Iris pigment epithelial cell (primary cell): ENCODE results near the gene PIAS1.
"Not testable (repeated sequence)": the region's sequence is repeated elsewhere in the genome, so short reads cannot be mapped to it uniquely, and the experiment has no call there.

Experiments
- DNase-seq: peaks from one replicate; pipeline ENCODE4 v3.0.0-alpha.2; 2011; ENCODE audit warnings: low read depth

The PIAS1 gene

DNA sequence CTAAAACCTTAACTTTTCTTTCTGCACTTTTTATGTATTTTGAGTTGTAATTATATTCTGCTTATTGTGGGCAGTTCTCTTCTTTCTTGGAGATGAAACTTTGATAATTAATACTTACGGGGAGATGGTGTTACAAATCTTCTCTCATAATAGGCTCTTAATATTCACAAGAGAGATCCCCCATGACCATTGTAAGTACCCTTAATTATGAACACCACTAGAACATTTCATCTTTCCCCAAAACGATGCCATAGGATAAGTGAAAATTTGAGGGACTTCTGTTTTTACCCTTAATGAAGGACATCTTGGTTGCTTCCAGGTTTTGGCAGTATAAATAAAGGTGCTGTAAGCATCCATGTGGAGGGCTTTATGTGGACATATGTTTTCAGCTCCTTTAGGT lies 60.7 kb downstream of the PIAS1 start:
- DNase-seq, result no peak

DNA sequence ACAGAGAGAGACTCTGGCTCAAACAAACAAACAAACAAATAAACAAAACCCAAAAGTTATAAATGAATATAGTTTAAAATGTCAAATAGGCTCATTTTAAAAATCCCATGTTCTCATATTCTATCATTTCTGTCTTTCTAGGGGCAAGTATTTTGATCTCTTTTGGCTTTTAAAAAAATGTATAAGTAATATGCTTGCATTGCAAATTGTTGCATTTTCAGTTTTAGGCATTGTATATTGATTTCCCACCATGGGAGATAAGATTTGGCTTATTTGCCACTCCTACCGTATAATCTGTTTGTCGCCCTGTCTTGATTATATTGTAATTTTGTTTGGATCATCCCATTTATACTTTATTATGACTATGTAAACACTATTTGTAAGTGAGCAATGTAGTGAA lies 70.6 kb downstream of the PIAS1 start:
- no peak for DNase-seq

DNA sequence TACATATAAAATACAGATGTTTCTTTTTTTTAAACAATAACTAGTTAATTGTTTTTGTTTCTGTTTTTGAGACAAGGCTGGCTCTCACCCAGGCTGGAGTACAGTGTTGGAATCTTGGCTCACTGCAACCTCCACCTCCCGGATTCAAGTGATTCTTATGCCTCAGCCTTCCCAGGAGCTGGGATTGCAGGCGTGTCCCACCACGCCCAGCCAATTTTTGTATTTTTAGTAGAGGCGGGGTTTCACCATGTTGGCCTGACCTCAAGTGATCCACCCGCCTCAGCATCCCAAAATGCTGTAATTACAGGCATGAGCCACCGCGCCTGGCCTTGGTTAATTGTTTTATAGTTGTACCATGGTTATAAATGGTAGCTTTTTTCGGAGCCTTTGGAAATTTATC lies 72.3 kb downstream of the PIAS1 start:
- DNase-seq, result no peak

DNA sequence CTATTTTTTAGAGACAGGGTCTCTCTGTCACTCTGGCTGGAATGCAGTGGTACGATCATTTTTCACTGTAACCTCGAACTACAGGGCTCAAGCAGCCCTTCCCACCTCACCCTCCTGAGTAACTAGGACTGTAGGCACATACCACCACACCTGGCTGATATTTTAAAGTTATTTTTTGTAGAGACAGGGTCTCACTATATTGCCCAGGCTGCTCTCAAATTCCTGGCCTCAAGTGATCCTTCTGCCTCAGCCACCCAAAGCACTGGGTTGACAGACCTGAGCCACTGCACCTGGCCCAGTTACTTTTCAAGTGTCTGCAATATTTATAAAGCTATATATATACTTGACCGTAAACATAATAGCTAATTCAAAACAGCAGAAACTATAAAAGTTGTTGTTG lies 75.0 kb downstream of the PIAS1 start:
- DNase-seq, result no peak

DNA sequence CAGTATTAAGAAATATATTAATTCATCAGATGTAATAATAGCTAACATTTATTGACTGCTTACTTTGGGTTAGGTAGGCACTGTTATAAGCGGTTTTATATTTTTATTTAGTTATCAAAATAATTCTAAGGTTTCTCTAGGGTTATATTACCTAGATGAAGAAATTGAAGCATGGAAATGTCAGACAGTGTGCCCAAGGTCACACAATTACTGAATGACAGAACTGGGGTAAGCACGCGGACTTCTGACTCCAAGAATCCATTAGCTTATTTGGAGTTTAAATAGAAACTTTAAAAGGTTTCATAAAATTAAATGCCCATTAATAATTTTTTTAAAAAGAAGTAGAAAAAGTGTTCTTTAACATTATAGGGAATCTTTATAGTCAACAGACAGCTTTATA lies 76.7 kb downstream of the PIAS1 start:
- DNase-seq, result no peak

DNA sequence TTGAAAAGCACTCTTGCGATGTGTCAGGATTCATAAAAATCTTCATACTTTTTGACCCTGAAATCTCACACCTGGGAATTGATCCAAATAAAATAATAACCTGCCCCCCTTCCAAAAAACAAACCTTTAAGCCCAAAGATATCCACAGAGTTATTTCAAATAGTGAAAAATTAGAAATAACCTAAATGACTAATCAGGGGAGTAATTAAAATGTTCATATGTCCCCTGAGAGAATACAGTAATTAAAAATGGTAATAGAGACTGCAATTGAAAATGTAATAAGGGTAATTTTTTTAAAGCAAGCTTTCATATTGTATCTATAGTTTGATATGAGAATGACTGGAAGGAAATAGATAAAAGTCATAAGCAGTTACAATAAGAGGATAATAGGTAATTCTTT lies 83.0 kb downstream of the PIAS1 start:
- no peak for DNase-seq

DNA sequence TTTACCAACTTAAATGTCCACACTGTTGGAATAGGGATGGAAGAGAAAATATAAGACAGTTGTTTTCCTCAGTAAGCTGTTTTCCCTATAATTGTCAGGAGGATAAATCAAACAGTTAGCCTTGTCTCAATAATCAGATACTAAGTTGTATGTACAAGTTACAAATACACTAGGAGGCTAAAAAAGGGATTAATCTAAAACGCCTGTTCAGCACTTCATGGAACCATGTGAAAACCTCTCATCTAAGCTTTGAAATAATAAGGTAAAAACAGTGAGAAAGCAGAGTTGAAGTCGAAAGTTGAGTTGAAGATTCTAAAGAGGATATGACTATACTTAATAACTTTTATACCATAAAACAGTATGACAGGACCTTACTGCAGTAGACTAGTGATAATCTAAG lies 89.0 kb downstream of the PIAS1 start:
- DNase-seq, result no peak

DNA sequence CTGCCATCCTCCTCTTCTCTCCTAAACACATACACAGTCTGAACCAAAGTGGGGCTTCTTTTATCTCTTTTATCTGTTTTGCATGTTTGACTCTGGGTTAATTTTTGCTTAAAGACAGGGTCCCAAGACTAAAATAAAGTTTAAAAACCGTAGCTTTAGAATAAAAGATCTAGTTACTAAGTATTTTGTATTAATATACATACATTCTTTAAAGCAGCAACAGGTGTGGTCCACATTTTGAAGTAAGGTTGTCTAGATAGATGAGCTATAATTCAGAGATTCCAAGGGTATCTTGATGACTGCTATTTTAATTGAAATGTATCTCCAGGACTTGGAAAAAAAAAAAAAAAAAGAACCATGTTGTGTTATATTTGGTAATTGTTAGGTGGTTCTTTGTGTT lies 89.7 kb downstream of the PIAS1 start:
- no peak for DNase-seq

DNA sequence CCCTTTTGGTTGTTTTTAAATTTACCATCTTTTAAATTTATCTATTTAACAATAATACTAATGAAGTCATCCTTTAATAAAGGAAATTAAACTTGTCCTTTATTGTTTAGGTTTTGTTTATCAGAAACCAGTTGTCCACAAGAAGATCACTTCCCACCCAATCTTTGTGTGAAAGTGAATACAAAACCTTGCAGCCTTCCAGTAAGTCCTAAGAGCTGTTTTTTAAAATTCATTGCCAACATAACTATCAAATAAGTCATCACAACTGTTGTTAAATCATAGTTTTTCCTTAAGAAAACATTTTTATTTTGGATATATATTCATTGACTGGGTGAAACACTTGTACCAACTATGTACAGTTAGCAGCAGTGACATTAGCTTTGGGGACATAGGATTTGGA lies 91.6 kb downstream of the PIAS1 start:
- DNase-seq, result peak; percentile 51

DNA sequence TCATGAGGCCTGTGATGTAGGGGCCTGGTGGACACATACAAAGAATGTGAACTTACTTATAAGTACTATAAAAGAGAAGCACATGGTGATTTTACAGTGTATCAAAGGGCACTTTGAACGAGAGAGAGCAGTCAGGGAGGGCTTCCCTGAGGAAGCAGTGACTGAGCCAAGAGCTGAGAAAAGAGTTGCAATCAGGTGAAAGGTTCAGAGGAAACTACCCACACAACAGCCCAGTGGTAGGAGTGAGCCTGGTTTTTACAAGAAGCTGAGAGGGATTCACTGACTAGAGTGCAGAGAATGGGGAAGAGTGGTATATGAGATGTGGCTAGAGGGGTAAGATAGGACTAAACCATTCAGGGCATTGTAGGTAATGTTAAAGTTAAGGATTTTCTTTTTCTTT lies 93.9 kb downstream of the PIAS1 start:
- no peak for DNase-seq

DNA sequence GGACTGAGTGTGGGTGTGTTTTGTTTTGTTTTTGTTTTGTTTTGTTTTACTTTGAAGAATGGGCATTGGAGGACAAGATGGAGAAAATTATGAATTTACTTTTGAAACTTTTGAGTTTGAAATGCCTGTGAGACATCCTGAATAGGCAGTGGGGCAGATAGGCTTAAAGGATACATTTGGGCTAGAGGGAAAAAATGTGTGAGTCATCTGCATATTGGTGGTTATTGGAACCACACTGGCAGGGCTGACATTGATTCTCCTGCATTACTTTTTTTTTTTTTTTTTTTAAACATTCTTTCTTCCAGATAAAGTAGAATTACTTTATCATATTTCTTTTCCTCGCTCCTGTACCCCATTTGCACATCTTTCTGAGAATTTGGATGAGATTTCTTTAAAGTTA lies 94.9 kb downstream of the PIAS1 start:
- peak; percentile 47 for DNase-seq

DNA sequence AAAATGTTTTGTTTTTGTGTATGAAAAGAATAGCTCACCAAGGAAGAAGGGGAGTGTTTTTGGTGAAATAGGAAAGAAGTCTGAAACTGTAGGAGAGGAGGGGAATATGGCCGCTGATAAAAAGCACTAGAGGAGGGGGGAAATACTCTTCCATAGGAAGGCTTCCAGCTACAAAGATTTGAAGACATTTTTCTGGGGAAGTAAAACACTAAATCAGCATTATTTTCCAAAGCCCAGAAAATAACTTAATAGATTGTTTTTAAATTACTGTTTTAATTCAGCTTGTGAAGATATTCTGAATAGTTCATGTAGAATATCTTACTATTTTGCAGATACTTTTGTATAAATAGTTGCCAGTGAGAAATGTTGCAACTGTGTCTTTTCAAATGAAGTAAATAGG lies 96.1 kb downstream of the PIAS1 start:
- DNase-seq, result no peak

DNA sequence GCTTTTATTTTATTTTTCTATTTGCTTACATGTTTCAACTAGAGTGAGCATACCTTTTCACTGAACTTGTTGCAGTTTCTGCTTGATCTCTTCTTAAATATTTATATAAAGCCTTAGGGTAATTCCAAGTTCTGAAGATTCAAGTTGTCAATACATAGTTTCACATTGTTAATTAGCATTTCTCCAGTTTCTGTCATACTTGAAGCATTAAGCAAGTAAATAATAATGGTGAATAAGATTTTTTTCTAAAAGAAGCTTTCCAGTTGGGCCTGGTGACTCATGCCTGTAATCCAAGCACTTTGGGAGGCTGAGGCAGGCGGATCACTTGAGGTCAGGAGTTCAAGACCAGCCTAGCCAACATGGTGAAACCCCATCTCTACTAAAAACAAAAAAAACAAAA lies 97.2 kb downstream of the PIAS1 start:
- DNase-seq, result peak; percentile 64

DNA sequence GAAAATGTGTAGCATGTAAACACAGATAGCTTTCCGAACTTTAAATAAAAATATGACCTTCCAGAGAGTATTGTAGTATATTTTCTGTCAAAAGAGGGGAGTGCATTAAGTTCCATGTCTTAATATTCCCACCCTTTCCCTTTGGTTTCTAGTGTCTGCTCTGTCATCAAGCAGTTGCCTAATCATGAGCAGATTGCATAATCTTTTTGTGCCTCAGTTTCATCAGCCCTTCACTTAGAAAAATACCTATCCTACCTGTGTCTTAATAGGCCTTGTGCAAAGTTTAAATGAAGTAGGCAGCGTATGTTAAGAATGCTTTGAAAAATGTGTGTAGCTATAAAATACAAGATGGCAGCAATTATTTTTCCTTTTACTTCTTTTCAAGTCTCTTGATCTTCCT lies 98.2 kb downstream of the PIAS1 start:
- DNase-seq, result no peak

DNA sequence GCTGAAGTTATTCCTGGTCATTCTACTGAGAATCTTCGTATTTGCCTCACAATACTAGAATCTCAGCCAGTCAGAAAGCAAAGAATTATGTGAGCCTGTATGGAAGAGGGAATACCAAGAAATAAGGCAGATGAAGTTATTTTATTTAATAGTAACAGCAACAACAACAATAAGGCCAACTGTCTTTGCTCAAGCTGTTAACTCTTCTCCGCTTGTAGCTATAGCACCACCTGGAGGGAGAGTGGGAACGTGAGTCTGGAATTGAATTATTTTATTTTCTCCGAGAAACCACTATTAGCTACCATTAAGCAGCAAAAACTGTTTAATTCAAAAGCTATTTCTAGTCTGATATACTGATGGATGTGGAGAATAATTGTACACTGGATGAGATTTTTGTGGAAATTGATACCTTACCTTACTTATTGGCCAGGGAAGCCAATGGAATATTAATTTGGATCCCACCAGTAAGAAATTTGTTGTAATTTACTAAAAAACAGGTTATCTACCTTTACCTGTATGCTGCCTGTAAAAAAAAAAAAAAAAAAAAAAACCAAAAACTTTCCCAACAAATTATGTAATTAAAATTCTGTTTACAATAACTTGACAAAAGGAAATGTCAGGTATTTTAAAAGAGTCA lies 100.9 kb downstream of the PIAS1 start:
- peak; percentile 71 for DNase-seq

DNA sequence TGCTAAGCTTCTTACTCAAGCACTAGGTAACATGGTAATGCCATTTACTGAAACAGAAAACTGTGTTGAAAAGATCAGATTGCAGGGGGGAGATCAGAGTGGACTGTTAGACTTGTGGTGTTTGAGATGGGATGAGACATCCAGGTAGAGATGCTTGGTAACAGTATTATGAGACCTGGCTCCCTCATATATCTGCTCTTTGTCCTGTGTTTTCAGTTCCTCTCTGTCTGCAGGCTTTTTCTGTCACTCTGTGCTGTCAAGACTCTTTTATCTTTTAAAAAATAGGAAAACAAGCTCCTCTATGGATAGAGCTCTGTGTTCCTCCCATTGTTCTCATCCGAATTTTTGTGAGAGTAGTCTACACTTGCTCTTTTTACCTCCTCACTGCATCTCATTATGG lies 103.0 kb downstream of the PIAS1 start:
- DNase-seq, result no peak

DNA sequence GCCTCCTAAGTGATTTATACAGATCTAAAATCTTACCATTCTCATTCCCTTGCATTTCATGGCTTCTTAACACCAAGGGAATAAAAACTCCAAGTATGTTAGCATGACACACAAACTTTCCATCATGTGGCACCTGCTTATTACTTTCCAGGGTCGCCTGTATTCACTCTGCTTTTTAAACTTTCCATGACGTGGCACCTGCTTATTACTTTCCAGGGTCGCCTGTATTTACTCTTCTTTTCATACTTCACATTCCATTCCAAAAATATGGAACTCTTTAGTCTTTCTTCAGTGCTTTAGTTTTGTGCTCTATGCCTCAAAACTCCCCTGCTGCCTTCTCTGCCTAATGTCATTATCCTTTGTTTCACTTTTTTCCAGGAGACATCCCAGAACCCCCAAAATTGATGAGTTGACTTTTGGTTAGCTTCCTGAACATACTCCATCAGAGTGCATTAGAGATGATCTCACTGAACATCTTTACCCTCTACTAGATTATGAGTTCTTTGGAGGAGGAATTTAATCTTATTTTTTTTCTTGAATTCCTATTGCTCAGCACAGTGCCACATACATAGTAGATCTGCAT lies 104.0 kb downstream of the PIAS1 start:
- DNase-seq, result peak; percentile 47

DNA sequence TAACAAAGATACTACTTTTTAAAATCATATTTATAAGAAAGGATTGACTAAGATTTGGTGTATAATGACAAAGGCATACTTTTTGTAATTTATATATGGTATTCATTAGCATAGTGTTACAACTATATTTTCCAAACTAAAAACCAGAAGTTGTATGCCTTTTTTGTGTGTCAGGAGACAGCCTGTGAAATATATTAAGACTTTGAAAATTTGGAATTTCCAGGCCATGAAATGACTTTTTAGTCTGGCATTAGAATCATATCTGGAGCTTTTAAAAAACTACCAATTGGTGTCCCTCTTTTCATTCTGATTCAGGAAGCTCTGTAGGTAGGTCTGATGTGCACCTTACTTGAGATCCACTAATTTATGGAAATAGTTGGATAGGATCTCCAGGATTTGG lies 109.1 kb downstream of the PIAS1 start:
- DNase-seq, result no peak

DNA sequence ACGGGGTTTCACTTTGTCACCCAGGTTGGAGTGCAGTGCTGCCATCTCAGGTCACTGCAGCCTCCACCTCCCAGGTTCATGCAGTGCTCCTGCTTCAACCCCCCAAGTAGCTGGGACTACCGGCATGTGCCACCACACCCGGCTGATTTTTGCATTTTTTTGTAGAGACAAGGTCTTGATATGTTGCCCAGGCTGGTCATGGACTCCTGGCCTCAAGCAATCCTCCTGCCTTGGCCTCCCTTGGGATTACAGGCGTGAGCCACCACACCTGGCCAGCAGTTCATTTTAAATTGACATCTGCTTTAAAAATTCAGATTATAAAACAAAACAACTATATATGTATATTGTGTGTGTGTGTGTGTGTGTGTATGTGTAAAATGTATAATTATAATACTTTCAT lies 112.7 kb downstream of the PIAS1 start:
- DNase-seq, result no peak

DNA sequence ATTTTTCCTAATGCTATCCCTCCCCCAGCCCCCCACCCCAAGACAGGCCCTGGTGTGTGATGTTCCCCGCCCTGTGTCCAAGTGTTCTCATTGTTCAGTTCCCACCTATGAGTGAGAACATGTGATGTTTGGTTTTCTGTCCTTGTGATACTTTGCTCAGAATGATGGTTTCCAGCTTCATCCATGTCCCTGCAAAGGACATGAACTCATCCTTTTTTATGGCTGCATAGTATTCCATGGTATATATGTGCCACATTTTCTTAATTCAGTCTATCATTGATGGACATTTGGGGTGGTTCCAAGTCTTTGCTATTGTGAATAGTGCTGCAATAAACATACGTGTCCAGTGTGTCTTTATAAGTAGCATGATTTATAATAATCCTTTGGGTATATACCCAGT lies 117.9 kb downstream of the PIAS1 start:
- not testable (repeated sequence) for DNase-seq

DNA sequence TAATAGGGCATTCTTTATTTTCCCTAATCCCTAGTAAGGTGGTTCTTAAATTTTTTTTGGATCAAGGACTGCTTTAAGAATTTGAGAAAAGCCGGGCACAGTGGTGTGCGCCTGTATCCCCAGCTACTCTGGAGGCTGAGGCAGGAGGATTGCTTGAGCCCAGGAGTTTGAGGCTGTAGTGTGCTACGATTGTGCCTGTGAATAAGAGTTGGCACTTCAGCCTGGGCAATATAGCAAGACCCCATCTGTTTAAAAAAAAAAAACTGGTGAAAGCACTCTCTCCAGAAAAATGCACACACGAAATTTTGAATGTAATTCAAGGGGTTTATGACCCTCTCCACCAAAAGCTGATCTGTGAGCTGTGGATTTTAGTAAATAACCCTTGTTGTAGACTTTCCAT lies 119.0 kb downstream of the PIAS1 start:
- no peak for DNase-seq

DNA sequence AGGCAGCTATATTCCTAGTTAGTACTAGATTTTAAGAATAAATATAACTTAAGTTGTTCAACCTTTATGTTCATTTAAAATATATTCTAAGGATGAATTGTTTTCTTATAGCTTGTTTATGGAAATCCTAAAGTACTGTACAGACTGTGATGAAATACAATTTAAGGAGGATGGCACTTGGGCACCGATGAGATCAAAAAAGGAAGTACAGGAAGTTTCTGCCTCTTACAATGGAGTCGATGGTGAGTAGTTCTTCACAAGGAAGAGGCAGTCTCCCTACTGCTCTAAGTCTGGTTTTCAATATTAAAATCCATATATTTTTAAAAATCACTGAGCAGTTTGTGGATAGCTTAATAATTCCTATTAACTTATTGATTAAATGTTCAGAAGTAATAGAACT lies 121.4 kb downstream of the PIAS1 start:
- no peak for DNase-seq

DNA sequence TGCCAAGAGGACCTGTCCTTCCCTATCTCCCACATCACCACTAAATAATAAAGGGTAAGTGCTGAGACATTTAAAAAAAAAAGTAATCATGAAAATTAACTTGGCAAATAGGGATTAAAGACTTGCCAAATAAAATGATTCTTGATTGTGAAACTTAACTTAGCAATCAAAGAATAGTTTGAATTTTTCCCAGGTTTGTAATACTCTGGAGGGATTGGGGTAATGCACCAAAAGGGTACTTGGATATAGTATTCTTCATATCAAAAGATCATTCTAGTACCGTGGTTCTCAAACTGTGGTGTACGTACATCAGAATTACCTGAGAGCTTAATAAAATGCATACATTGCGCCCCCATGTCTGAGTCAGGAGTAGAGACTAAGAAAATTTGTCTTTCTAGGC lies 122.5 kb downstream of the PIAS1 start:
- peak; percentile 24 for DNase-seq

DNA sequence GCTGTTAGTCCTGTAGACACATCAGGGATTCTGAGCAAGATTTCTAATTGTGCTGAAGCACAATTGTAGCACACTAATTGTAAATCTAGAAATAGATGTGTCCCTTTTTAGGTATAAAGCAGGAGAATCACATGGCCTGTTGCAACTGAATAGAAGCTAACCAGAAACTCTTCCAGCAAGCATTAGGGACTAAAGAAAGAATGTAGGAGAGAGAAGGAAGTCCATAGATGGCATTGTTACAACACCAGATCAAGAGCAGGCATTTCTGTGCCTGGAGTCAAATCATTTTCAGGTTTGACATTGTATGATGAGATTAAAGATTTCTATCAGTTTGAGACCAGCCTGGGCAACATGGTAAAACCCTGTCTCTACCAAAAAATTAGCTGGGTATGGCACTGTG lies 123.6 kb downstream of the PIAS1 start:
- peak; percentile 77 for DNase-seq
